Liver (tissue), 9 donors: ENCODE measurements around the gene PCGF6. TPM values are rescaled to one million over a fixed set of nuclear protein-coding genes. Genes with fewer than 3 reads are reported as not detected.

ENCODE experiments used
- DNase-seq: peaks from one replicate; pipeline ENCODE4 v3.0.0-alpha.2; 2017; ENCODE audit warnings: low spot score
- H3K27ac ChIP-seq, 2 donors: one replicate each; pipeline ENCODE4 v1.7.0; 2013; ENCODE audit warnings: inconsistent platforms in 2 of 2, low read length in 2 of 2, control low read depth in 1 of 2, low read depth in 1 of 2, mild to moderate bottlenecking in 1 of 2
- H3K27me3 ChIP-seq, 4 donors: one replicate each; pipeline versions ENCODE4 v1.6.1 to v1.7.0; 2013; ENCODE audit warnings: low read length in 3 of 4, inconsistent platforms in 1 of 4, mild to moderate bottlenecking in 1 of 4, moderate library complexity in 1 of 4; ENCODE audit not compliant: control insufficient read depth in 4 of 4, insufficient read depth in 4 of 4
- H3K36me3 ChIP-seq, 4 donors: one replicate each; pipeline versions ENCODE4 v1.6.1 to v1.7.0; 2013; ENCODE audit warnings: low read length in 3 of 4, mild to moderate bottlenecking in 3 of 4, low read depth in 1 of 4, moderate library complexity in 1 of 4; ENCODE audit not compliant: control insufficient read depth in 4 of 4, insufficient read depth in 3 of 4
- H3K4me1 ChIP-seq, 4 donors: one replicate each; pipeline versions ENCODE4 v1.6.1 to v1.7.0; 2013; ENCODE audit warnings: low read length in 3 of 4, mild to moderate bottlenecking in 3 of 4, moderate library complexity in 1 of 4; ENCODE audit not compliant: control insufficient read depth in 4 of 4, insufficient read depth in 4 of 4
- H3K4me3 ChIP-seq, 3 donors: one replicate each; pipeline versions ENCODE4 v1.6.1 to v1.7.0; 2013; ENCODE audit warnings: low read length in 3 of 3, control low read depth in 1 of 3, low read depth in 1 of 3, mild to moderate bottlenecking in 1 of 3
- H3K9ac ChIP-seq, 2 donors: one replicate each; pipeline ENCODE4 v1.7.0; 2013; ENCODE audit warnings: low read length in 2 of 2, mild to moderate bottlenecking in 2 of 2, moderate library complexity in 2 of 2, control low read depth in 1 of 2, low read depth in 1 of 2
- H3K9me3 ChIP-seq, 4 donors: one replicate each; pipeline versions ENCODE4 v1.6.1 to v1.7.0; 2013; ENCODE audit warnings: low read length in 3 of 4; ENCODE audit not compliant: control insufficient read depth in 4 of 4
- ATF3 ChIP-seq: IDR thresholded peaks from 2 replicates; pipeline ENCODE4 v1.6.1; 2016; ENCODE audit warnings: antibody characterized with exemption
- FOXA2 ChIP-seq: IDR thresholded peaks from 2 replicates; pipeline ENCODE4 v1.6.1; 2016; ENCODE audit warnings: antibody characterized with exemption
- HNF4G ChIP-seq: IDR thresholded peaks from 2 replicates; pipeline ENCODE4 v1.6.1; 2016; ENCODE audit warnings: antibody characterized with exemption
- JUND ChIP-seq, 2 donors: IDR thresholded peaks; 2 replicates each; pipeline ENCODE4 v1.6.1; 2016; ENCODE audit warnings: antibody characterized with exemption in 2 of 2
- REST ChIP-seq: IDR thresholded peaks from 2 replicates; pipeline ENCODE4 v1.6.1; 2016; ENCODE audit warnings: antibody characterized with exemption, mild to moderate bottlenecking
- RXRA ChIP-seq, 2 donors: IDR thresholded peaks; 2 replicates each; pipeline ENCODE4 v1.6.1; 2017 to 2018; ENCODE audit warnings: antibody characterized with exemption in 2 of 2, mild to moderate bottlenecking in 1 of 2
- SP1 ChIP-seq: IDR thresholded peaks from 2 replicates; pipeline ENCODE4 v1.6.1; 2018; ENCODE audit warnings: antibody characterized with exemption, mild to moderate bottlenecking
- ZBTB33 ChIP-seq: IDR thresholded peaks from 2 replicates; pipeline ENCODE4 v1.6.1; 2016; ENCODE audit warnings: antibody characterized with exemption
- WGBS: extraction: QIAGEN DNeasy Blood & Tissue Kit; methylation state at CpG from one replicate; pipeline ENCODE4 v1.1.7; 2013; 5-methylcytosine and 5-hydroxymethylcytosine counted together
- polyA plus RNA-seq, 2 donors: library from polyadenylated mRNA; stranded (reverse) in 1 of 2; unstranded in 1 of 2; fragments of 200-250 nt in 1 of 2; fragments of >200 nt in 1 of 2; fragmentation: Nextera tagmentation in 1 of 2; extraction: Ambion mirVana in 1 of 2; gene quantifications; one replicate each; pipeline versions ENCODE4 v1.2.1 to v1.2.3, GENCODE V29; 2013 to 2015
- total RNA-seq, 2 donors: library from RNA; depleted of rRNA; stranded (reverse); fragments of >200 nt; gene quantifications; one replicate each; pipeline ENCODE4 v1.2.3, GENCODE V29; 2014
- donor health status: healthy.
- donor health status: healthy.
- donor health status: healthy.
- donor health status: healthy.
- donor health status: healthy.

Gene PCGF6
- total and polyA plus RNA-seq, 4 donors: 5.3 to 8.0 (median 6.2) TPM

DNA sequence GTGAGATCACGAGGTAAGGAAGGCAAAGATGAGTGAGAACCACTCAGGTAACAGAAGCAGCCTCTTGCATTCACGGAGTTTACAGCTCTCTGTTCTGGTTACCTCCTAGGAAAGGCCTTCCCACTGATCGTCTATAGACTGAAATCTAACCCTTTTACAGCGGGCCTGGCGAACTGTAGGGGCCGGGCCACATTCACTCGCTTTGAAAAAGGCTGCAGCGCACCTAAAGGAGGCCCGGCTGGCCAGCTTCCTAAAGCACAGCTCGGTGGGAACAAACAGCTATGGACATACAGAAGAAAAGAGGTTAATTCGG lies 44.8 kb upstream of the PCGF6 start:
- 3% methylated on average over 11 of the region's 11 CpGs for WGBS
- Histone ChIP-seq H3K27me3 (no peaks in the 10 kb centered on the region), H3K4me1 (peaks cover 8 to 26% (median 23%) of the 10 kb centered on the region in 4 donors), H3K9me3 (no peaks in the 10 kb centered on the region), H3K9ac (peak overlapping the region; percentile 85 to 92), H3K36me3 (peaks cover 12 to 32% (median 25%) of the 10 kb centered on the region in 4 donors), H3K27ac (peak overlapping the region; percentile 65 to 73), H3K4me3 (peak overlapping the region; percentile 80 to 91 (median 87))
- TF ChIP-seq SP1 (no peak), RXRA (IDR thresholded peaks at IDR 0.05) (no peak), JUND (IDR thresholded peaks at IDR 0.05) (no peak), ZBTB33 (no peak), ATF3 (no peak)
- no peak for DNase-seq

- DNase-seq: no peak
- H3K4me1 ChIP-seq: peaks cover 8 to 26% (median 23%) of the 10 kb centered on the region in 4 donors
- no peaks in the 10 kb centered on the region for H3K9me3 ChIP-seq
- 93% methylated on average over 14 of the region's 14 CpGs for WGBS
- TF ChIP-seq REST (no peak), HNF4G (no peak)
- H3K36me3 ChIP-seq: peaks cover 7 to 26% (median 20%) of the 10 kb centered on the region in 4 donors
- no peaks in the 10 kb centered on the region for H3K27me3 ChIP-seq
- no peak overlapping the region for H3K9ac ChIP-seq
- no peak overlapping the region for H3K27ac ChIP-seq
- no peak overlapping the region for H3K4me3 ChIP-seq
Measured at GRCh38 chr10:103394180-103394579, 43.2 kb upstream of the PCGF6 start.

DNA sequence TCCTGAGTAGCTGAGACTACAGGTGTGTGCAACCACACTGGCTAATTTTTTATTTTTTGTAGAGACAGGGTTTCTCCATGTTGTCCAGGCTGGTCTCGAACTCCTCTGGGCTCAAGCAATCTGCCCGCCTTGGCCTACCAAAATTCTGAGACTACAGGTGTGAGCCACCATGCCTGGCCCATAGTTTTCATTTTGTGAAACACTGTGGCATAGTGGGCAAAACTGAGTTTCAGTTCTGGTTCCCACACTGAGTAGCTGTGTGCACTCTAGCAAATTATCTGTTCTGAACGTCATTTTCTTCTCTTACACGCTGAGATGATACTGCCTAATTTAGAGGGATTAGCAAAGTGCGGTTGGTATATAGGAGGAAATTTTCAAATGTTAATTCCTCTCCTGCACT lies 31.8 kb upstream of the PCGF6 start:
- H3K9ac ChIP-seq: no peak overlapping the region
- H3K4me3 ChIP-seq: no peak overlapping the region
- H3K4me1 ChIP-seq: no peaks in the 10 kb centered on the region
- TF ChIP-seq FOXA2 (no peak), ZBTB33 (no peak)
- no peaks in the 10 kb centered on the region for H3K9me3 ChIP-seq
- no peaks in the 10 kb centered on the region for H3K27me3 ChIP-seq
- peaks cover 5 to 36% (median 20%) of the 10 kb centered on the region in 4 donors for H3K36me3 ChIP-seq
- no peak for DNase-seq
- WGBS: 96% methylated on average over 5 of the region's 5 CpGs
- no peak overlapping the region for H3K27ac ChIP-seq
